Uterus (tissue), 4 donors: ENCODE data around the gene STK25. TPM values are rescaled to one million over a fixed set of nuclear protein-coding genes. Genes with fewer than 3 reads are reported as not detected.

Experiments used
- DNase-seq, 2 donors: peaks; one replicate each; pipeline ENCODE4 v3.0.0-alpha.2; 2019 to 2020
- H3K27ac ChIP-seq, 2 donors: fragments of 200-600 bp; sonication (generic); 1 replicate in 1 of 2; 2 replicates in 1 of 2; pipeline ENCODE4 v1.5.1; 2016 to 2018
- H3K27me3 ChIP-seq, 2 donors: fragments of 200-600 bp; sonication (generic); one replicate each; pipeline ENCODE4 v1.5.1; 2018 to 2019; ENCODE audit warnings: control low read depth in 1 of 2
- H3K36me3 ChIP-seq, 2 donors: fragments of 200-600 bp; sonication (generic); one replicate each; pipeline ENCODE4 v1.5.1; 2019; ENCODE audit warnings: control low read depth in 1 of 2
- H3K4me1 ChIP-seq, 2 donors: fragments of 200-600 bp; sonication (generic); one replicate each; pipeline ENCODE4 v1.5.1; 2018 to 2019; ENCODE audit warnings: control low read depth in 1 of 2
- H3K4me3 ChIP-seq, 2 donors: fragments of 200-600 bp; sonication (generic); 1 replicate in 1 of 2; 2 replicates in 1 of 2; pipeline ENCODE4 v1.5.1; 2018 to 2019; ENCODE audit warnings: mild to moderate bottlenecking in 1 of 2
- H3K9me3 ChIP-seq, 2 donors: fragments of 200-600 bp; sonication (generic); one replicate each; pipeline ENCODE4 v1.5.1; 2019; ENCODE audit warnings: control low read depth in 1 of 2
- POLR2A ChIP-seq, 2 donors: fragments of 450-650 bp; IDR thresholded peaks; one replicate each; pipeline ENCODE4 v1.6.1; 2016; ENCODE audit warnings: antibody characterized with exemption in 2 of 2, mild to moderate bottlenecking in 1 of 2, moderate library complexity in 1 of 2
- intact Hi-C: fragments of 100-400 bp; cut with DNase I; formaldehyde crosslinking; loops from one replicate; pipeline ENCODE4 v1.15.1; 2023; ENCODE audit warnings: low total_unique reads
- total RNA-seq, 4 donors: library from RNA; depleted of rRNA in 3 of 4; stranded (reverse); fragments of >200 nt in 3 of 4; gene quantifications; one replicate each; pipeline versions ENCODE4 v1.1.0 to v1.2.4, GENCODE V29; 2014 to 2023
- TF ChIP-seq, protein P1 (sequence below), 4 experiments: fragments of 200-600 bp in 2 of 4; fragments of 450-650 bp in 2 of 4; sonication (generic) in 2 of 4; IDR thresholded peaks; one replicate each; pipeline ENCODE4 v1.5.1; 2016 to 2019; ENCODE audit warnings: antibody characterized with exemption in 4 of 4, mild to moderate bottlenecking in 2 of 4, moderate library complexity in 1 of 4
- donor health status: DM: yes; HTN: yes; CAD: no.

Gene STK25
- total RNA-seq, 4 donors from 2014 or later, result 77.6 to 191 (median 165) TPM

DNA sequence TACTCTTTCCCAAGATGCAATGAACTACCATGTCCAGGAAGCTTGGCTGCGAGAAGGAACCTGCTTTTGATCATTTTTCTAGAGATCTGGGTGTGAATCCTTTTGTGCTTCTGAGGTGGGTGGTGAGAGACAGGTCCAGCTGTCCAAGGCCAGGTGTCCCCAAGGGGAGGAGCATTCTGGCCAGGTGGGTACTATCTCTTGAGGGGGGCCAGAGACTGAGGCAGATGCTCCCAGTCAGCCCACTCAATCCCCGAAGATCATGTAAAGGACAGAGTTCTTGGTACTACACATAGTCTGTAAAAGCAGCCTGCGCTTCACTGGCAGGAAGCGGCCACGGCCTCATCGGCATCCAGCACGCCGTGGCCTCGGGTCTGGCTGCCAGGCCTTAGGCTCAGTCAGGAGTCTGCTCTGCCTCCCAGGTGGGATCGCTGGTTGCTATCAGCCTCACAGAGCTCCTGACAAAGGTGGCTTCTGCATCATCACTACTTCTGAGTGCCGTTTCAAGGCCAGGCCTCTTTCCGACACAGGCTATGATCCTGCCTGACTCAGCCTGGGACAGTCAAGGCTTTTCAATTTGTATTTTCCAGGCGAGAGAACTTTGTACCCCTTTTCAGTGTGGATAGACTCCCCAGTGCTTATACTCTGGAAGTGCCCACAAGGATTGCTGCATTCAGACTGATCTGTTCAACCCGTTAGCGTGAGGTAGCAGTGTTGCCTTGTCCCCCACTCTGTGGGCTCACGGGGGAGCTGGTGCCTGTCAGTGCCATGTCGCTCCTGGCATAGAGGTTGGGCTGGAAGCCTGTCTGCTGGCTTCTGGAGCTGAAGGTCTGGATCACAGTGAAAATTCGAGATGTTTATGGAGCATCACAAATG lies 29.1 kb downstream of the STK25 start:
- Histone ChIP-seq H3K36me3 (no peaks in the 10 kb centered on the region), H3K4me3 (no peak overlapping the region), H3K27me3 (no peaks in the 10 kb centered on the region), H3K27ac (no peak overlapping the region), H3K4me1 (no peaks in the 10 kb centered on the region), H3K9me3 (no peaks in the 10 kb centered on the region)
- TF ChIP-seq POLR2A (IDR thresholded peaks at IDR 0.05), result no peak
- TF ChIP-seq, protein P1, sequence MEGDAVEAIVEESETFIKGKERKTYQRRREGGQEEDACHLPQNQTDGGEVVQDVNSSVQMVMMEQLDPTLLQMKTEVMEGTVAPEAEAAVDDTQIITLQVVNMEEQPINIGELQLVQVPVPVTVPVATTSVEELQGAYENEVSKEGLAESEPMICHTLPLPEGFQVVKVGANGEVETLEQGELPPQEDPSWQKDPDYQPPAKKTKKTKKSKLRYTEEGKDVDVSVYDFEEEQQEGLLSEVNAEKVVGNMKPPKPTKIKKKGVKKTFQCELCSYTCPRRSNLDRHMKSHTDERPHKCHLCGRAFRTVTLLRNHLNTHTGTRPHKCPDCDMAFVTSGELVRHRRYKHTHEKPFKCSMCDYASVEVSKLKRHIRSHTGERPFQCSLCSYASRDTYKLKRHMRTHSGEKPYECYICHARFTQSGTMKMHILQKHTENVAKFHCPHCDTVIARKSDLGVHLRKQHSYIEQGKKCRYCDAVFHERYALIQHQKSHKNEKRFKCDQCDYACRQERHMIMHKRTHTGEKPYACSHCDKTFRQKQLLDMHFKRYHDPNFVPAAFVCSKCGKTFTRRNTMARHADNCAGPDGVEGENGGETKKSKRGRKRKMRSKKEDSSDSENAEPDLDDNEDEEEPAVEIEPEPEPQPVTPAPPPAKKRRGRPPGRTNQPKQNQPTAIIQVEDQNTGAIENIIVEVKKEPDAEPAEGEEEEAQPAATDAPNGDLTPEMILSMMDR (IDR thresholded peaks at IDR 0.05), result no peak
- intact Hi-C loops, result no loop called here
- DNase-seq, result no peak

DNA sequence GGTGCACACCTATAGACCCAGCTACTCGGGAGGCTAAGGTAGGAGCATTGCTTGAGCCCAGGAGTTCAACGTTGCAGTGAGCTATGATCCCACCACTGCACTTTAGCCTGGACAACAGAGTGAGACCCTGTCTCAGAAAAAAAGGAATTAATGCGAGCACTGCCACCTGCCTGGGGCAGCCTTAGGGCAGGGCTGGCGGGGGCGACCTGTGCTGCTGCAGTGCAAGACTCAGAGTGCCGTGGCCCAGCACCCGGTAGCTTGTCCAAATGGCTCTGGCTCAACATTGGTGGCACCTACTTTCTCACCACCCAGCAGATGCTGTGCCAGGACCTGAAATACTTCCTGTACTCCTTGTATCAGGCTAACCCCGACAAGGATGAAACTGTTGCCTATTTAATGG lies 30.2 kb downstream of the STK25 start:
- H3K27ac ChIP-seq, result no peak overlapping the region
- no peaks in the 10 kb centered on the region for H3K9me3 ChIP-seq
- H3K36me3 ChIP-seq, result no peaks in the 10 kb centered on the region
- no peak for DNase-seq
- H3K27me3 ChIP-seq, result no peaks in the 10 kb centered on the region
- TF ChIP-seq POLR2A (IDR thresholded peaks at IDR 0.05), result no peak
- TF ChIP-seq, protein P1 (IDR thresholded peaks at IDR 0.05), result no peak
- no peak overlapping the region for H3K4me3 ChIP-seq
- intact Hi-C loops, result no loop called here
- no peaks in the 10 kb centered on the region for H3K4me1 ChIP-seq

DNA sequence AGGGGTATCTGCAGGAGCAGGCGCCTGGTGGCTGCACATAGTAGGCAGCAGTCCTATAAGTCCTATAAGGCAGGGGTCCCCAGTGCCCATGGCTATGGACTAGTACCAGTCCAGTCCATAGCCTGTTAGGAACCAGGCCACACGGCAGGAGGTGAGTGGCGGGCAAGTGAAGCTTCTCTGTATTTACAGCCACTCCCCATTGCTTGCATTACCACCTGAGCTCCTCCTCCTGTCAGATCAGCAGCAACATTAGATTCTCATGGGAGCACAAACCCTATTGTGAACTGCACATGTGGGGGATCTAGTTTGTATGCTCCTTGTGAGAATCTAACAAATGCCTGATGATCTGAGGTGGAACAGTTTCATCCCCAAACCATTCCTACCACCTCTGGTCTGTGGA lies 33.1 kb downstream of the STK25 start:
- DNase-seq, result no peak
- no peak overlapping the region for H3K4me3 ChIP-seq
- no peaks in the 10 kb centered on the region for H3K4me1 ChIP-seq
- H3K27me3 ChIP-seq, result no peaks in the 10 kb centered on the region
- intact Hi-C loops, result no loop called here
- no peak overlapping the region for H3K27ac ChIP-seq
- no peaks in the 10 kb centered on the region for H3K9me3 ChIP-seq
- TF ChIP-seq, protein P1 (IDR thresholded peaks at IDR 0.05), result no peak
- TF ChIP-seq POLR2A (IDR thresholded peaks at IDR 0.05), result no peak
- no peaks in the 10 kb centered on the region for H3K36me3 ChIP-seq

GRCh38 chr2:241473399-241473798 lies 35.0 kb downstream of the STK25 start:
- no peak for DNase-seq
- no peak for TF ChIP-seq POLR2A (IDR thresholded peaks at IDR 0.05)
- TF ChIP-seq, protein P1 (IDR thresholded peaks at IDR 0.05), result no peak
- no peaks in the 10 kb centered on the region for H3K36me3 ChIP-seq
- no peaks in the 10 kb centered on the region for H3K9me3 ChIP-seq
- intact Hi-C loops, result no loop called here
- no peak overlapping the region for H3K4me3 ChIP-seq
- no peaks in the 10 kb centered on the region for H3K4me1 ChIP-seq
- H3K27me3 ChIP-seq, result no peaks in the 10 kb centered on the region
- H3K27ac ChIP-seq, result no peak overlapping the region

GRCh38 chr2:241469746-241470145 lies 38.6 kb downstream of the STK25 start:
- no peak for DNase-seq
- H3K27me3 ChIP-seq, result no peaks in the 10 kb centered on the region

More at GRCh38 chr2:241469746-241470145, 38.6 kb downstream of the STK25 start:
- Histone ChIP-seq H3K9me3 (no peaks in the 10 kb centered on the region), H3K4me1 (no peaks in the 10 kb centered on the region), H3K4me3 (no peak overlapping the region), H3K27ac (no peak overlapping the region), H3K36me3 (no peaks in the 10 kb centered on the region)
- TF ChIP-seq POLR2A (IDR thresholded peaks at IDR 0.05), result no peak
- TF ChIP-seq, protein P1 (IDR thresholded peaks at IDR 0.05), result no peak
- intact Hi-C loops, result no loop called here
